ENCODE results near the gene RNFT2. TPM values are rescaled to one million over a fixed set of nuclear protein-coding genes. Genes with fewer than 3 reads are reported as not detected.

The RNFT2 gene
- total and polyA plus RNA-seq, 12 donors = 0.46 to 2.2 (median 1.6) TPM

DNA sequence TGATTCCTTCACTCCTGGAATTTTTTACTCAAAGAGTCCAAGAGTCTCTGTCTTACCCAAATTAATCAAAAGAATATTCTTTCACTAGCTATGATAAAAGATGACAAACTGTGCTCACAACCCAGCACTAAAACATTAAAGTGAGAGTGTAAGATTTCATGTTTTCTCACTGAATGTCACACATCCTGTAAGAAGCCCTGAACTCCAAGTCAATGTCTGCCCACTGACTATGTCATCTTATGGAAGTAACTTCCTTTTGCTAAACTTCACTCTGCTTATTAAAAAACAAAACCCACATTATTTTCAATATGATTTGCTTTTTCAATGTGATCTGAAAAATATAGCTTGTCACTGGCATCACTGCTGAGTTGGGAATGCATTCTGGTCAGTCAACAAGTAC lies 15.9 kb upstream of the RNFT2 start:
- H3K36me3 ChIP-seq = peaks cover 0 to 55% (median 3%) of the 10 kb centered on the region in 9 donors
- no peaks in the 10 kb centered on the region for H3K27me3 ChIP-seq
- ATAC-seq (no peak), DNase-seq (no peak)
- TF ChIP-seq, protein P1, sequence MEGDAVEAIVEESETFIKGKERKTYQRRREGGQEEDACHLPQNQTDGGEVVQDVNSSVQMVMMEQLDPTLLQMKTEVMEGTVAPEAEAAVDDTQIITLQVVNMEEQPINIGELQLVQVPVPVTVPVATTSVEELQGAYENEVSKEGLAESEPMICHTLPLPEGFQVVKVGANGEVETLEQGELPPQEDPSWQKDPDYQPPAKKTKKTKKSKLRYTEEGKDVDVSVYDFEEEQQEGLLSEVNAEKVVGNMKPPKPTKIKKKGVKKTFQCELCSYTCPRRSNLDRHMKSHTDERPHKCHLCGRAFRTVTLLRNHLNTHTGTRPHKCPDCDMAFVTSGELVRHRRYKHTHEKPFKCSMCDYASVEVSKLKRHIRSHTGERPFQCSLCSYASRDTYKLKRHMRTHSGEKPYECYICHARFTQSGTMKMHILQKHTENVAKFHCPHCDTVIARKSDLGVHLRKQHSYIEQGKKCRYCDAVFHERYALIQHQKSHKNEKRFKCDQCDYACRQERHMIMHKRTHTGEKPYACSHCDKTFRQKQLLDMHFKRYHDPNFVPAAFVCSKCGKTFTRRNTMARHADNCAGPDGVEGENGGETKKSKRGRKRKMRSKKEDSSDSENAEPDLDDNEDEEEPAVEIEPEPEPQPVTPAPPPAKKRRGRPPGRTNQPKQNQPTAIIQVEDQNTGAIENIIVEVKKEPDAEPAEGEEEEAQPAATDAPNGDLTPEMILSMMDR (IDR thresholded peaks at IDR 0.05) = no peak
- no peaks in the 10 kb centered on the region for H3K9me3 ChIP-seq
- intact Hi-C loops (cut with DNase I) = loop anchor here in 1 of 10 donors (10.0 kb wide), 1 partner anchor 293 kb away; no protein-coding TSS in a partner anchor
- no peak overlapping the region for H3K4me3 ChIP-seq
- no peak overlapping the region for H3K27ac ChIP-seq
- peaks cover 0 to 41% (median 26%) of the 10 kb centered on the region in 9 donors for H3K4me1 ChIP-seq

DNA sequence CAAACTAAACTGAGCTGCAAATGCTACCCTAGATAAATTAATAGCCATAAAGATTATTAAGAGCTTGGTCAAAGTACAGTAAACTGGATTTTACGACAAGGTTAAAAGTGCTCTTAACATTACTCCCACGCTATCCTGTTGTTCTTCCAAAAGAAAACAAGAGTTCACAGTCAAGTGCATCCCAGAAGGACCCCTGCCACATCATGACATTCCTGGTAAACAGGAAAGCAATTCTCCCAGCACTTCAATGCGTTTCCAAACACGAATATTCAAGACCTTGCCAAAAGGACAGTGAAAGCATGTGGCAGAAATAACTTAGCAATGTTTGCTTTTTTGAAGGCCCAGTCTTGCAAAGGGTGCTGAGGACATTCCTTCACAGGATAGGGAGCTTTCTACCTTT lies 11.4 kb upstream of the RNFT2 start:
- DNase-seq = no peak
- intact Hi-C loops (cut with DNase I) = loop anchor here in 1 of 10 donors (10.0 kb wide), 1 partner anchor 288 kb away; no protein-coding TSS in a partner anchor
- WGBS, 2 donors = 9 to 15% methylated on average over 4 of the region's 4 CpGs
- Histone ChIP-seq H3K27ac (no peak overlapping the region), H3K4me1 (peaks cover 0 to 26% (median 16%) of the 10 kb centered on the region in 9 donors), H3K4me3 (no peak overlapping the region), H3K36me3 (peaks cover 0 to 34% (median 0%) of the 10 kb centered on the region in 9 donors), H3K27me3 (no peaks in the 10 kb centered on the region), H3K9me3 (no peaks in the 10 kb centered on the region)
- TF ChIP-seq, protein P1 (IDR thresholded peaks at IDR 0.05) = no peak
- ATAC-seq = peak in 2 of 8 donors; percentile 27 to 28

DNA sequence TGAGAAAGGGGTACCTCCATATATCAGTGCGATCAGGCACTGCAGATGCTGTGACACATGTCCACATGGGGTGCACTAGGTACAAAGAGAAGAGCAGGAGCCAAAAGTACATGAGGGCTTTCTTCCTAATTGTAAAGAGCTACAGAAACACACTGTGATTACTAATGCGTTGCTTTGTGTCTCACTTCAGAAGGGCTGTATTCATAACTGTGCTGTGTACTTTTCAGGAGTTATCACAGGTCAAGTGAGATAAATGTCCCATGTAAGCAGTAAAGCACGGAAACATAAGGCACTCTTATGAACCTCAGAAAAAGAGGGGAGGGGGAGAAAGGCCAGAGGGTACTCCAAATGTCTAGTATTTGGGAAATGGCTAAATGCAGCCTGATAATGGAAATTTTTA lies 10.9 kb upstream of the RNFT2 start:
- DNase-seq = no peak
- H3K27me3 ChIP-seq = no peaks in the 10 kb centered on the region
- 60 to 70% methylated on average over 3 of the region's 3 CpGs for WGBS, 2 donors
- H3K27ac ChIP-seq = no peak overlapping the region
- peak in 2 of 8 donors; percentile 18 to 35 for ATAC-seq
- peaks cover 0 to 26% (median 16%) of the 10 kb centered on the region in 9 donors for H3K4me1 ChIP-seq
- H3K9me3 ChIP-seq = no peaks in the 10 kb centered on the region
- intact Hi-C loops (cut with DNase I) = loop anchor here in 1 of 10 donors (10.0 kb wide), 1 partner anchor 288 kb away; no protein-coding TSS in a partner anchor
- TF ChIP-seq, protein P1 (IDR thresholded peaks at IDR 0.05) = no peak
- peaks cover 0 to 28% (median 0%) of the 10 kb centered on the region in 9 donors for H3K36me3 ChIP-seq
- no peak overlapping the region for H3K4me3 ChIP-seq

DNA sequence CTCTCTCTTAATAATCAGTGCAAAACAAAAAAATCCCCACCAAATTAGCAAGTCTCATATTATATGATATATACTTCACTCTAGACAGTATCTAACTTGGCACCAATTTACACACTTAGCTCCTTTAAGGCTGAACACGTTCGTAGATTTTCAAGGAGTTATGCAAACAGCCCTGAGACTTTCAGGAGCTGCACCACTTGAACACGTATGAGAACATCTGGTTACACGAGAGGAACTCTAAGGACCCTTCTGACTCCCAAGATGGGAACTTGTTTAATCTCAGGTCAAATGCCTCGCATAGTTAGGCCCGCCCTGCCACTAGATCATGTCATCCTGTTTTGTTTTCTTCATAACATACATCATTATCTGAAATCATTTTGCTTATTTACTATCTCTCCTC lies 10.2 kb upstream of the RNFT2 start:
- TF ChIP-seq, protein P1 (IDR thresholded peaks at IDR 0.05) = no peak
- no peaks in the 10 kb centered on the region for H3K27me3 ChIP-seq
- H3K4me3 ChIP-seq = no peak overlapping the region
- peaks cover 0 to 27% (median 3%) of the 10 kb centered on the region in 9 donors for H3K36me3 ChIP-seq
- intact Hi-C loops (cut with DNase I) = loop anchor here in 1 of 10 donors (10.0 kb wide), 1 partner anchor 287 kb away; no protein-coding TSS in a partner anchor
- no peak overlapping the region for H3K27ac ChIP-seq
- DNase-seq = no peak
- ATAC-seq = no peak
- H3K9me3 ChIP-seq = no peaks in the 10 kb centered on the region
- WGBS, 2 donors = 62 to 65% methylated on average over 6 of the region's 6 CpGs
- H3K4me1 ChIP-seq = peaks cover 0 to 26% (median 16%) of the 10 kb centered on the region in 9 donors

Data from heart right ventricle (tissue), 16 donors.